T47D (cell line): ENCODE results near the gene CTIF.
A peak's percentile ranks its signal among the peaks of the same experiment; 100 is the strongest.
"Not testable (repeated sequence)": the region's sequence is repeated elsewhere in the genome, so short reads cannot be mapped to it uniquely, and the experiment has no call there.

ENCODE experiments used
- DNase-seq, 2 experiments: peaks; one replicate each; pipeline versions ENCODE4 v3.0.0 to v3.0.0-alpha.2; 2011 to 2012; ENCODE audit warnings: low read depth in 1 of 2, low spot score in 1 of 2
- JUND ChIP-seq: IDR thresholded peaks from 2 replicates; pipeline ENCODE4 v1.6.1; 2012; ENCODE audit warnings: low read depth
- in situ Hi-C: cut with HindIII; loops from 2 replicates; pipeline ENCODE4 v1.10.0; 2016; ENCODE audit warnings: low sequenced_read_pairs, low pct_unique_long_range_greater_than_20kb

The CTIF gene

DNA sequence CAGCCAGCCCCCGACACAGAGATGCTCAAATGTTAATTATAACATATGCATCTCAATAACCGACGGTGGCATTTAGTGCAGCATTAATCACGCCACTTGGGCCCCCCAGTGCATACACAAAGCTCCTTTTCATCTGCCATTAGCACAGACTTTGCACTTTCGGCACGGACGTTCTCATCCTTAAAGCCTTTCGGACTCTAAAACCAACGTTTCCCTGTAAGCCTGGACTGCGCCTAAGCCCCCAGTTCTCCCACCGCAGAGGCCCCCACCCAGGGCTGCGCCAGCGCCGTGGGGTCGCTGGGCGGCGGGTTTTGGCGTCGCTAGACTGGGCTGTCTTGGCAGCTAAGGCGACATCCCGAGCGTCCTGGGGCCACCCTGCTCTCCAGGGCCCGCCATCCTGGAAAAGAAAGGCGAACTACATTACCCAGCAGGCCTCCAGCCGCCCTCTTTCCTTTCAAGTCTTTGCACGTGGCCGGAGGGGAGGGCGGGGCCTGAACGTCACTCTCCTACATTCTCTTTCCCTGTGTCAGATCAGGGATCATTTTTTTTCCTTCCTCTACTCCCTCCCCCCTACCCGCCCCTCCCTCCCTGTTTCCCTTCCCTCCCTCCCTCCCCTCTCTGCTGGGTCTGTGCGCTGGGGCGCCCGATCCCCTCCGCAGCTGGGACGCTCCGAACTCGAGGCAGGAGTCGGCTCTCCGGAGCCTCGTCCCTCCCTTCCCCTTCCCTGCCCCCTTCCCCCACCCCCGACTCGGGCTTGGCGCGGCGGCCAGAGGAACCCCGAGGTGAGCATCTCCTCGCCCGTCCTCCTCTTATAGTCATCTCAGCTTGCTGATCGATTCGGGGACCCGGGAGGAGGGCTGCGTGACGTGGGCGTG lies at the start of gene CTIF:
CTIF (plus strand) TSS at position 501 of the 875 bp plus-strand sequence. CDS start 80,535 bp downstream, outside the sequence.
- peak; percentile 78 to 93 for DNase-seq
- in situ Hi-C loops: no loop called here

DNA sequence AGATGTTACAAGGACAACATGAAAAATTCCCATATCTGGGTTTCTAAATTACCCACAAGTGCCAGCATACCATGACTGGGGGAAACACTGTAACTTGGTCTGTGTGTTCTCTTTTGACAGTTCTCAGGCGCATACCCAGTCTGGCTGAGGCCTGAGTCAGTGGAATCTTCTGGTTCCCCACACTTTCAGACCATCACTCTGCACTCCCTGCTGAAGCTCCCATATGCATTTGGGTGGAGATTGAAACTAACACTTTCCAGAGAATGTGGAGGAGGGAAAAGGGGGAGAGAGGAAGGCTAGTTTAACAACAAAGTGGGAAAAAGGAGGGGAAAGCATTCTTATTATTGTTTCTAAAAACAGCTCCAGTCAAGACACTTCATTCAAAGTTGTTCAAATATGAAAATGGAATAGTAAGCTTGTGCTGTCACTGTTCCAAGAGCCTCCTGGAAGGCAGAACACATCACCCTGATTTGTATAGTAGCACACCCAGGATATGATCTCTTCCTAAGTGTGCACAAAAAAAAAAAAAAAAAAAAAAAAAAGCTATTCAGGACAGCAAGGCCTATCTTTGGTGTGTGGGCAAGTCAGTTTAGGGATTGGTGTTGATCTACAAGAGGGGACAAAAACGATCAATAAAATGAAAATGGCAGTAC lies 48.1 kb upstream of the CTIF start:
- no peak for DNase-seq
- in situ Hi-C loops: no loop called here
- no peak for TF ChIP-seq JUND

More for the DNA sequence above, at the start of gene CTIF:
- TF ChIP-seq JUND: no peak

DNA sequence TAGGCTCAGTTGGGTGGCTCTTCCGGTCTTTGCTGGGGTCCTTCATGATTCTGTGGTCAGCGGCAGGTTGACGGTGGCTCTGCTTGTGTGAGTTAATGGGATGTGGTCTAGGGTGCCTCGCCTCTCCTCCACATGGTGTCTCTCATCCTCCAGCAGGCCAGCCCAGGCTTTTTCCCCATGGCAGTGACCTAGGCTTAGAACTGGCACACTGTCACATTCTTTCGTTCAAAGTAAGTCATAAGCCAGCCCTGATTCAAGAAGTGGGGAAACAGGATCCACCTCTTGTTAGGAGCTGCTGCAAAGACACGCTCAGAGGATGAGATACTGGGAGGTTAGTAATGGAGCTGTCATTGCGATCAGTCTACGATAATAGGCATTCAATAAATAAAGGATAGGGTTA lies 46.0 kb upstream of the CTIF start:
- DNase-seq: peak in 1 of 2 experiments; percentile 62
- in situ Hi-C loops: no loop called here
- TF ChIP-seq JUND: no peak

DNA sequence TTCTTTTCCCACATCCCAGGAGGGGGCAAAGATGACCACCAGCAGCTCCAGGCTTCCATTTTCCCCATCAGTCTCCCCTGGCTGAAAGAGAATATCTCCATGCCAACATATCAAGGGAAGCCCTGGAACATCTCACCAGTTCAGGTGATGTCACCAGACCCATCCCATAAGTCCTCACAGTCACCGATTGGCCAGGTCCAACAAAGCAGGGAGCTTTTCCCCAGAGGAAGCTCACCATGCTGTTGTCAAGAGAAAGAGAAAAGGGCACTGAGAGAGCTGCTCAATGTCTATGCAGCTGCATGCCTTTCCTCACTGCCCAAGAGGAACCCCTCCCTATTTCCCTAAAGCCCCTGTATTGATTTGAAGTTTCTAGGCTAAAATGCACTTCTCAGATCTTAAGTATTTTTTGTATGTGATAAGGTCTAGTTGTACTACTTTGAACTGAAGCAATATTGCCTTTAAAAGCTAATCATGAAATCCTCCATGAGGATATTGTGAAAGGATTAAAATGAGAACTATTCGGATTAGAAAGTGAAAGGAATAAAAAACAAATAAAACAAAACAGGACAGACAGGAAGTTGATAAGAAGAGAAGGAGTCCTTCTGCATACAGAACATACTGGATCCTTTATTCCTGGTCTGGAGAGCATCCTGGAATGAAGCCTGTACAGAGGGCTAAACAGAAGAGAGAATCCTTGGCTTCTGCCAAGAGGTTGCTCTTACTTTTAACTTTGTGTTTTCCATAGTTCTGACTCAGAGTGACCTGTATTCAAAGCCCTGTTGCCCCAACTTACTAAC lies 45.2 kb upstream of the CTIF start:
- in situ Hi-C loops: no loop called here
- DNase-seq: no peak
- TF ChIP-seq JUND: no peak

DNA sequence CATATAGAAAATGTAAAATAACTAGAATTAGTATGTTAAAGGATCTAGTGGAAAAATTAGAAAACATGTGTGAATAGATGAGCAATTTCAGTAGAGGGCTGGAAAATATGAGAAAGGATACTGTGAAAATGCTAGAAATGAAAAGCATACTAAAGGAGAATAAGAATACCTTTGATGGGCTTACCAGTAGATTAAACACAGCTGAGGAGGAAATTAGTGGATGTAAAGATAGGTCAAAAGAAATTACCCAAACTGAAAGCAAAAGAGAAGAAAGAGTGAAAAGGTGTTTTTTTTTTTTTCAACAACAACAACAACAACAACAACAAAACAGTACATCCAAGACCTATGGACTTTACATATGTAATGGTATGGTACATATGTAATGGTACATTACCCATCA lies 41.0 kb upstream of the CTIF start:
- in situ Hi-C loops: no loop called here
- no peak for TF ChIP-seq JUND
- DNase-seq: no peak

DNA sequence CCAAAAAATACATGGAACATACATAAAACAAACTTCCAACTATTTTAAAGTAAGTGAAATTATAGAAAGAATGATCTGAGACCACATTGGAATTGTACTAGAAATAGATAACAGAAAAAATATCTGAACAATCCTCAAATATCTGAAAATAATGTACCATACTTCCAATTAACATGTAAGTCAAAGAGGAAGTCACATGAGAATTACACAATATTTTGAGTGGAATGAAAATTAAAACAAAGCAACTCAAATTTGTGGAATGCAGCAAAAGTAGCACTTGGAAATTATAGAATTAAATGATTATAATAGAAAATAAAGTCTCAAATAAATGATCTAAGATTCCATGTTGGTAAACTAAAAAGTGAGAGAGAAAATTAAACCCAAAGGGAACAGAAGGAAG lies 38.3 kb upstream of the CTIF start:
- in situ Hi-C loops: no loop called here
- DNase-seq: no peak
- no peak for TF ChIP-seq JUND

DNA sequence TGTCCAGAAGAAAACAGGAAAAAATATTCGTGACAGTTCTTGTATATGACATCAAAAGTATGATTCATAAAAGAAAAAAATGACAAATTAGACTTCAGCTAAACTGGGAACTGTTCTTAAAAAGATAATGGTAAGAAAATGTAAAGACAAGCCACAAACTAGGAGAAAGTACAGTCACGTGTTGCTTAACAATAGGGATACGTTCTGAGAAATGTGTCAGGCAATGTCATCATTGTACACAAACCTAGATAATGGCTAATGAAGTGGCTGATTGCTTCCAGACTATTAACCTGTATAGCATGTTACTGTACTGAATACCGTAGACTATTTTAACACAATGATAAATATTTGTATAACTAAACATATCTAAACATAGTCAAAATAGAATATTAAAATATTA lies 35.9 kb upstream of the CTIF start:
- in situ Hi-C loops: no loop called here
- DNase-seq: no peak
- no peak for TF ChIP-seq JUND

DNA sequence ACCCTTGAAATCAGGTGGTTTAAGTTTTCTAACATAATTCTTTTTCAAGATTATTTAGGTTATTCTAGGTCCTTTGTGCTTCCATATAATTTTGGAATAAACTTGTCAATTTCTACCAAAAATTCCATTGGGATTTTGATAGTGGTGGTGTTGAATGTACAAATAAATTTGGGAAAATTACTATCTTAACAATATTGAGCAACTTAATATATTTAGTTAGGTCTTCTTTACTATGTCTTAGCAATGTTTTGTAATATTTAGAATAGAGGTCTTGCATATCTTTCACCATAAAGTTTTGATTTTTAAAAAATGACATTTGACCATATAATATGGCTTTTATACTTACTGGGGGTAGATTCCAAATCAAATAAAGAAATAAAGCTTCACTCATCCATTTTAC lies 34.0 kb upstream of the CTIF start:
- no peak for DNase-seq
- no peak for TF ChIP-seq JUND
- in situ Hi-C loops: no loop called here

DNA sequence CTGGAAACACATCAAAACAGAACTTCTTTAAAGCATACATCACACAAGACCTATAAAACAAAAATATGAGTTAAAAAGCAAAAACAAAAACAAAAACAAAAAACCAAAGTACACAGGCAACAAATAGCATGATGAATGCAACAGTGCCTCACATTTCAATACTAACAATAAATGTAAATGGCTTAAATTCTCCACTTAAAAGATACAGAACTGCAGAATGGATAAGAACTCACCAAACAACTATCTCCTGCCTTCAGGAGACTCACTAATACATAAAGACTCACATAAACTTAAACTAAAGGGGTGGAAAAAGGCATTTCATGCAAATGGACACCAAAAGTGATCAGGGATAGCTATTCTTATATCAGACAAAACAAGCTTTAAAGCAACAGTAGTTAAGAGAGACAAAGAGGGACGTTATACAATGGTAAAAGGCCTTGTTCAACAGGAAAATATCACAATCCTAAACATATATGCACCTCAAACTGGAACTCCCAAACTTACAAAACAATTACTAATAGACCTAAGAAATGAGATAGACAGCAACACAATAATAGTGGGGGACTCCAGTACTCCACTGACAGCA lies 31.8 kb upstream of the CTIF start:
- in situ Hi-C loops, DNase-seq: not testable (repeated sequence)

DNA sequence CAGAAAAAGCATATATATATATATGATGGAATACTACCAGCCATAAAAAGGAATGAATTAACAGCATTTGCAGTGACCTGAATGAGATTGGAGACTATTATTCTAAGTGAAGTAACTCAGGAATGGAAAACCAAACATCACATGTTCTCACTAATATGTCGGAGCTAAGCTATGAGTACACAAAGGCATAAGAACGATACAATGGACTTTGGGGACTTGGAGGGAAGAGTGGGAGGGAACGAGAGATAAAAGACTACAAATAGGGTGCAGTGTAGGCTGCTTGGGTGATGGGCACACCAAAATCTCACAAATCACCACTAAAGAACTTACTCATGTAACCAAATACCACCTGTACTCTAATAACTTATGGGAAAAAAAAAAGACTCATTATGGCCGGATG lies 26.3 kb upstream of the CTIF start:
- in situ Hi-C loops: not testable (repeated sequence)

DNA sequence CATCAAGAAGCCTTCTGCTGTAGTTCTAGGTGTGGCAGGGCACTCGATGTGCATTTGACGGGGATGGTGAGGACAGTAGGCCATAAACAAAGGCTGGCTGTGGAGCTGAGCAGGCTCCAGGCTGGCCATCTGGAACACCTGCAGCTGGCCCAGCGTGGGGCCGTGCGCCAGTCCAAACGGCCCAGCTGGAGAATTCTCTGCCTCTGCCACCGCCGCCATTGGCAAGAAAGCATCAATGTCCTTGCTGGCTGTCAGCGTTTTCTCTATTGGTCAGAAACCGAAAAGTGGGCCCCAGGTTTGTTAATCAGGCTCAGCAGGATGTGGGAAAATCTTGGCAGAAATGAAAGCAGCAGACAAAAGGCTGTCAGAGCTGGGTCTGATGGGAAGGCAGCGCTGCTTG lies 24.0 kb upstream of the CTIF start:
- DNase-seq: no peak
- TF ChIP-seq JUND: no peak
- in situ Hi-C loops: no loop called here

More for the DNA sequence above, 26.3 kb upstream of the CTIF start:
- not testable (repeated sequence) for DNase-seq

DNA sequence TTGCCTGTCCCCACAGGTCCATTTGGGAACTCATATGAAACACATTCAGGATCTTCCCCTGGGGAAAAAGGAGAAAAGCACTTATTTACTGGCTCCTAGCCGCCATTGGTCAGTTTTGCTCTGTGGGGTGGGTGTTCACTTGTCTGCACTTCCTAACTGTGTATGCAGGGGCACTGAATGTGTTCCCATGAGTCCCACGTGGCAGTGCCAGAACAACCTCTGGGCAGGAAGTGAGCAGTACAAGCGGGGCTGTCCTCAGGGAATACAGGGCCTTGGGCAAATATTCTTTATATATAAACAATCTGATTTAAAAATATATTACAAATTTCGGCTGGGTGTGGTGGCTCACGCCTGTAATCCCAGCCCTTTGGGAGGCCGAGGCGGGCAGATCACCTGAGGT lies 21.8 kb upstream of the CTIF start:
- TF ChIP-seq JUND: no peak
- no peak for DNase-seq
- in situ Hi-C loops: no loop called here
